ENCODE results near the gene NFAT5.

NFAT5 gene

GRCh38 chr16:69748694-69749345 is 183.1 kb downstream of the NFAT5 start:
- Mint-ChIP-seq H3K27ac (no peak overlapping the region), H3K27me3 (no peaks in the 10 kb centered on the region), H3K36me3 (peaks cover 59% of the 10 kb centered on the region), H3K4me1 (peaks cover 24% of the 10 kb centered on the region), H3K4me3 (no peak overlapping the region), H3K9me3 (no peaks in the 10 kb centered on the region)
- no peak for DNase-seq
- CTCF ChIA-PET = interaction anchor here (0.7 to 1.3 kb wide), 2 partner anchors 10 to 31 kb away, joined by 3 to 4 read pairs; no protein-coding TSS in a partner anchor

GRCh38 chr16:69754143-69754468 is 188.3 kb downstream of the NFAT5 start:
- DNase-seq = no peak
- peak overlapping the region; percentile 100 for H3K4me3 Mint-ChIP-seq
- H3K36me3 Mint-ChIP-seq = peaks cover 24% of the 10 kb centered on the region
- no peaks in the 10 kb centered on the region for H3K9me3 Mint-ChIP-seq
- H3K27me3 Mint-ChIP-seq = peaks cover 7% of the 10 kb centered on the region
- CTCF ChIA-PET = interaction anchor here (0.5 to 3.7 kb wide), 16 partner anchors 8 to 402 kb away, joined by 3 to 48 read pairs (median 4); partner anchors contain the start of gene NQO1
- H3K27ac Mint-ChIP-seq = peak overlapping the region; percentile 96
- peaks cover 37% of the 10 kb centered on the region for H3K4me1 Mint-ChIP-seq
